Central memory CD4-positive, alpha-beta T cell (primary cell): Measurements from ENCODE around the gene SENP8.

Source experiments
- DNase-seq: peaks from one replicate; pipeline ENCODE4 v3.0.0; 2022

The SENP8 gene

DNA sequence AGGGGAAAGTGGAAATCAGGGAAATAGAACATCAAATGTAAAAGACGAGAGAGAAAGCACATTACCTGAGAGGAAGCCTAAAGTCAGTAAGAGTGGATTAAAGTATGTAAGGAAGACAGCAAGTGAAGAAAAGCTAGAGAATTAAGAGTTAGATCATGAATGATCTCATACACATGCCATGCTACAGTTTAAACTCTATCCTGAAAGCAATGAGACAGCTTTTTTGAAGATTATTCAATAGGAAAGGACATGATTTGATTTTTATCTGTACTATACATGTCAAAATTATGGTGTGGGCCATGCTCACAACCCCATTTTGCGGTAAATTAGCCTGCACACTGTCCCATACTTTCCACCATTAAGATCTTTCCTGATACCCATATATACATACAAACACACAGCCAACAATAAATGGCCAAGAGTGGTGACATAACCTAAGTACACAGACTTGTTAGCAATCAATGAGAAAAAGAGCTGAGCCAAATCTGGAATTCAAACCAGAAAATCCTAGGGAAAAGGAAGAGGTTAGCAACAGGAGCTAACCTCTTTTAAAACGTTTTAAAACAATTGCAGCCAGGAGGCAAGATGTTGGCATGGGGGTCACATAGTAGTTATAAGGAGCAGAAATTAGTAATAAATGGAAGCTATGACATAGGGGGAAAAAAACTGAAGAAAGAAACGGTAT, 4.7 kb upstream of the SENP8 start:
- no peak for DNase-seq

DNA sequence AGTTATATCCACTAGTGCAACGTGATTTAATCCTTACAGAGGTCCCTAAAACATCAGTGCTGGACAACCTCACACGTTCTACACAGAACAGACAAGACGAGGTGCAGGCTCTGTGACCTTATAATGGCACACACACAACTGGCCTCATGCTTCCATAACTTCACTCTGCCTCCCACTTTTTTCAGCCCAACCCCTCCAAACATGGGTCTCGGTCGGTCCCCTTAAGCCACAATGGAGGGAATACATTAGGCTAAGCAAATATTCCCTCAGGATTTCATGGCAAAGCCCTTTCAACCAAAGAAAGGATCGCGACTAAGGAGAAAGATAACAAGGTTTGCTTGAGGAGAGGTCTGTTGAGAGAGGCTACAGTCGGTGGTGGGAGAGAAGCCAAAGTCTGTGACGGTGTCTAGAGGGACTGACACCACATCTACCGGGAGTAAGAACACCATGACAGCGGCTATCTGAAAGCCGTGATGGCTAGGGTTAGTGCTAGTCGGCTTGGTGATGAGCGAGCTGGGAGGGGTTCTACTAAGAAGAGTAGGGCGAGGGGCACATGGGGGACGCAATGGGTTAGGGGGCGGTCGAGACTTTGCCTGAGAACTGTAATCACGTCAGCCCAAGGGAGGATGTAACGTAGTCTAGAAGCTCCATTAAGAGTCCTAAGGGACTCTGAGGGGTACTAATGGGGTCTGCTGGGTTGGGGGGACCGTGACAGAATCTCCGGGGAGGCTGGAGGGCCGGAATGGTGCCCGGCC, 1.3 kb upstream of the SENP8 start:
- DNase-seq: peak; percentile 12

DNA sequence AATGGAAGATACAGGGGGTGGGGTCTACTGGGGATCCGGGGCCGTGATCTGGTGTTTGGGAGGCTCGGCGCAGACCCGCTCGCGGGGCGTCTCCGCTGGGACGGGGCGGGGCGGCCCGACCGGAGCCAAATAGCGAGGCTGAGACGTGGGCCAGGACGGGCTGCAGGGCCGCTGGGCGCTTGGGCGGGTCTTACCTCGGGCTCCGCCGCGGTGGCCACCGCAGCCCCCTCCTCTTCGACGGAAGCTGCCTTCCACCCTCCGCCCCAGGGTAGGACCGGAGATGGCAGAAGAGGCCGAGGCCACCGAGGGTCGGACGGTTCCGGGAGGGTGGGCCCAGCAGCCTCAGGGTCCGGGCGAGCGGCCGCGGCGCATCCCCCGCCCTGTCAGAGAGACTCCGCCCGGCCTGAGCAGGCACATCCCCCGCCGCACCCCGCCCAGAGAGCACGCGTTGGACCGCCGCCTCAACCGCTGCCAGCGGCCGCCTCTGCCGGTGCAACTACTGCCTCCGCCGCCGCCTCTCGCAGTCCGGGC, 652 bp upstream of the SENP8 start:
- peak; percentile 55 for DNase-seq

DNA sequence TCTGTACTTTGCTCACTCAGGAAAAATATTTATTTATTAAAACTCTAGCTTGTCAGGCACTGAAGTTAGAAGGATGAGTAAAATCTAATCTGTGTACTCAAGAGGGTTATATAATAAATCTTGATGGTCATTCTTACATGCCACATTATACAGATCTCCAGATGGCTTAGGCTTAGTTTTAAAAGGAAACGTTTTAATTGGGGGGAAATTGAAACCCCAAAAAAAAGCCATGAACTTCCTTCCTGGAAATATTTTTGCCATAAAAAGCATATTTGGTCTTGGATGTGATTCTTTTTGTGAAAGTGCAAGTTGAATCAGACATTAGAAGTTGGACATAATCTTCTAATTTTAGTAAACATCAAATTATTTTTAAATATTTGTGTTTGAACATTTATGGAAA, 6.0 kb downstream of the SENP8 start:
- no peak for DNase-seq

DNA sequence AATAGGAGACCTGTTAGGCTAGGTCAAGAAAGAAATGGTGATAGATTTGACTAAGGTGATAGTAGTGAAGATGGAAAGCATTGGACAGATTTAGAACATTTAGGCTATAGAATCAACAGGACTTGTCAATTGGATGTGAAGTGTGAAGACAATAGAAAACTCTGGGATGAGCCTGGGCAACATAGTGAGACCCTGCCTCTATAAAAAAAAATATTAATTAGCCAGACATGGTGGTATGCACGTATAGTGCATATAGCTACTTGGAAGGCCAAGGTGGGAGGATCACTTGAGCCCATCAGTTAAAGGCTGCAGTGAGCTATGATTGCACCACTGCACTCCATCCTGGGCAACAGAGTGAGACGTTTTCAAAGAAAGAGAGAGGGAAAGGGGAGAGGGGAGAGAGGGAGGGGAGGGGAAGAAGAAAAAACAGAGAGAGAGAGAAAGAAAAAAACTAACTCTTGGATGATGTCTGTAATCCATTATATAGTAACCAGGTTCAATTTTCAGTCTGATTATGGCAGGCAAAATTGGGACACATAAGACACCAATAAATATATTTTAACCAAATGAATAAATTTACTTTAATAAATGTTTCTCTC, 9.6 kb downstream of the SENP8 start:
- no peak for DNase-seq

DNA sequence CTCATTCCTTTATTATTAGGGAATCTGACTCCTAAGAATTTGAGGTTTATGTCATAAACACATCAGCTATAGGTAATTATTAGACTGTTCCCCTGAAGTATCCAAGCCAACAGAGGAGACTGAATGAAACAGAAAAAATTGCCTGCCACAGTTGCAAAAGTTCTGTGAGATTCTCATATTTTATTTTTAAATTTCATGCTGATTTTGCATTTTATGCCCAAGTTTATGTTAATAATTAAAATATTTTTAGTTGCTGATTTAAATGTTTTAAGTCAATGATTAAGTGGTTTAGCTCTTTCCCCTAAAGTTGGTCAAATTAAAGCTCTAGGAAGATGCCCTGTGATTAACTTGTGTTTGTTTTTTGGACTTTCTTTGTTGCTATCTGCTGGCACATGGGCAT, 10.2 kb downstream of the SENP8 start:
- no peak for DNase-seq

DNA sequence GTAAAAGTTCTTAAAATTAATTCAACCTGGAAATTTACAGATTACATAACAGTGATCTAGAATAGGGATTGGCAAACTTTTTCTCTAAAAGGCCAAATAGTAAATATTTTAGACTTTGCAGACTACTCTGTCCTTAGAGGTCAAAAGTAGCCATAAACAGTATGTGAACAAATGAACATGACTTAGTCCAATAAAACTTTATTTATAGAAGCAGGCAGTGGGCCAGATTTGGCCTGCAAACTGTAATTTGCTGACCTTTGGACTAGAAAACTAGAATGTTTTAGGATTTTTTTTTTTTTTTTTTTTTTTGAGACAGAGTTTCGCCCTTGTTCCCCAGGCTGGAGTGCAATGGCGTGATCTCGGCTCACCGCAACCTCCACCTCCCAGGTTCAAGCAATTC, 12.1 kb downstream of the SENP8 start:
- no peak for DNase-seq

DNA sequence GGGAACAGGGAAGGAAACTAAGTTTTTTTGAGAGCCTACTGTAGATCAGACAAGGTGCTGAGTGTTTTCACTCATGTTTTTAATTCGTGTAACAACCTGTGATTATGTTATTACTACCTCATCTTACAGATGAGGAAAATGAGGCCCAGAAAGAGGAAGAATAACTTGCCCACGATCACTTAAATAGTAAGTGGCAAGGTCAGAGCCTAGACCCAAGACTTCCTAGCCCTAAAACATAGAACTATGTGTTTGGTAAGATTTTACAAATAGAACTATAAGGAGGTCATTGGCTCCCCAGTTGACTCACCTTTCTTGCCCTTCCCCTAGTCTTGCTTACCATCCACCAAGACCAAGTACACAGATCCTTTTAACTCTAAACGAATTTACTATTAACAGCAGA, 13.7 kb downstream of the SENP8 start:
- DNase-seq: no peak

DNA sequence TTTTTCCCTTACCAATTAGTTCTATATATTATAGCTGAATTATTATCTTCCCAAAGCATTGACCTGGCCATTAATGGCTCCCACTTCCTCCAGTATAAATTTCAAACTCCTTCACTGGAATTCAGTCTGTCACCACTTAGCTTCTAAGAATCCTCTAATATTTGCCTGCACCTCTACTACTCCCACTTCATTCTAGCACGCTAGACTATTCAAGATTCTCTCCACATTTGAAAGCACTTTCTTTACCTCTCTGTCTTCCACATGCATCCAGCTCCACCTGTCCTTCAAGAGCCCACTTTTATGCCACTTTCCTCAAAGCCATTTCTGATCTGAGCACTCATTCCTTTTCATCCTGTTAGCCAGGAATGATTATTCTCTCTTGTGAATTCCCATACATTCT, 15.0 kb downstream of the SENP8 start:
- no peak for DNase-seq

DNA sequence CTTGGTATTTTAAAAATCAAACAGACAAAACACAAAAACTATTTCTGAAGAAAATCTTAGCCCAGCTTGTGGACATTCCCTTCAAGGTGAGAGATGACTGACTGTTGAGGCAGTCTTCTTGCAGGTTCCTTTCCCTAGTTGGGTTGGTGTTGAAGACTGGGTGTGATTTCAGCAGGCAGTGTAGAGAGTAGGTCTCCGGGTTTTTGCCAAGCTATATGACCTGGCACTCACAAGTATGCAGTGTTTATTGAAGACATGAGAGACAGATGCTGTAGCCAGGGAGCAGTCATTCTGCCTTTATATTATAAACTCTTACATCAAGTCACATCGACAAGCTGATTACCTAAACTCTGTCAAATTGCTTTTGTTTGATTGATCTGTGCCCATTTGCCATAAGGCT, 17.5 kb downstream of the SENP8 start:
- no peak for DNase-seq

DNA sequence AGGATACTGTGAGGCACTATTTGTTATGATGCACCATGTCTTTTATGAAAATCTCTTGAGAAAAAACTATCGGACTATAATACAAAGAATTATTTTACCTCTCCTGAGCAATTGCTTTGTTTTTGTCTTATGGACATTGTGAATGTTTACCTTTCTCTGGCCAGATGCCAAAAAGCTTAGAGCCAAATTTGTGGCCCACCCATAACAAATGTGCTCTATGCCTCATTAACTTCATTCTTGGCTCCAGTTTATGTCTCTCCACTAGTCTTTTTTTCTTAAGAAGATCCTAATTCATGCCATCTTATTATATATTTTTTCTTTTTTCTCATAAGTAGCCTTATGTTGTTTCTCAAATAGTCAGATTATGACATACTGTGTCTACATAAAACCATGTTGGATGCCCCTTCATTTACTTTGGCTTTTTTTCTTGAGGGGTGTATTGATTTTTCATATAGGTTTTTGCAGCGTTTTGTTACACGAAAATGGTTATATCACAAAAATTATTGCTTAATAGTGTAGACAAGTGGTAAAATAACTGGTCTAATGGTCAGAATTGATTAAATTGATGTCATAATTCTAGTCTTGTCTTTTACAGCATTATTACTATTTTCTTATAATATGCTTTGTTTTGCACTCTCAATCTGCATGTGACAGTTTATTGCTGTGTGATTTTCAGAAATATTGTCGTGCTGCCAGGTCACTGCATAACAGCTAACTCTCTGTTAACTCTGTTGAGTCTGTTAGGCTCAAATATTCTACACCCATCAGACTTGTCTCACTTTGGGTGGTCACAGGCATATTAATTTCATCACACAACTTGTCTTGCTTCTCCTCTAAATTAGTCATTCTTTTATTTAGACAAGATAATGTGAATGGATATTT, 18.2 kb downstream of the SENP8 start:
- no peak for DNase-seq

DNA sequence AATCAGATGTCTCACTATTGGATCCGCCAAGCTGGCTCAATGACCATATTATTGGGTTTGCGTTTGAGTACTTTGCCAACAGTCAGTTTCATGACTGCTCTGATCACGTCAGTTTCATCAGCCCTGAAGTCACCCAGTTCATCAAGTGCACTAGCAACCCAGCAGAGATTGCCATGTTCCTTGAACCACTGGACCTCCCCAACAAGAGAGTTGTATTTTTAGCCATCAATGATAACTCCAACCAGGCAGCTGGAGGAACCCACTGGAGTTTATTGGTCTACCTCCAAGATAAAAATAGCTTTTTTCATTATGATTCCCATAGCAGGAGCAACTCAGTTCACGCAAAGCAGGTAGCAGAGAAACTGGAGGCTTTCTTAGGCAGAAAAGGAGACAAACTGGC, 21.5 kb downstream of the SENP8 start:
- DNase-seq: no peak

DNA sequence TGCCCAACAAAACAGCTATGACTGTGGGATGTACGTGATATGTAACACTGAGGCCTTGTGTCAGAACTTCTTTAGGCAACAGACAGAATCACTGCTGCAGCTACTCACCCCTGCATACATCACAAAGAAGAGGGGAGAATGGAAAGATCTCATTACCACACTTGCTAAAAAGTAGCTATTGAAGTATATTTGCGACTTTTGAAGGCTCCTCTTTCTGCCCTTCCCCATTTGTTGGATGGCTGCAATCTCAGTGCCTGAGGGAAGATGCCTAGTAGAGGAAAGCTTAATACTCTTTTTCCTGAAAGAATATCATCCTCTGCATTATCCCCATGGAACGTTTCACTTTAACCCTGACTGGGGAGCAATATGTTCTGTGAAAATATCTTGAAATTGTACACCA, 21.9 kb downstream of the SENP8 start:
- no peak for DNase-seq

DNA sequence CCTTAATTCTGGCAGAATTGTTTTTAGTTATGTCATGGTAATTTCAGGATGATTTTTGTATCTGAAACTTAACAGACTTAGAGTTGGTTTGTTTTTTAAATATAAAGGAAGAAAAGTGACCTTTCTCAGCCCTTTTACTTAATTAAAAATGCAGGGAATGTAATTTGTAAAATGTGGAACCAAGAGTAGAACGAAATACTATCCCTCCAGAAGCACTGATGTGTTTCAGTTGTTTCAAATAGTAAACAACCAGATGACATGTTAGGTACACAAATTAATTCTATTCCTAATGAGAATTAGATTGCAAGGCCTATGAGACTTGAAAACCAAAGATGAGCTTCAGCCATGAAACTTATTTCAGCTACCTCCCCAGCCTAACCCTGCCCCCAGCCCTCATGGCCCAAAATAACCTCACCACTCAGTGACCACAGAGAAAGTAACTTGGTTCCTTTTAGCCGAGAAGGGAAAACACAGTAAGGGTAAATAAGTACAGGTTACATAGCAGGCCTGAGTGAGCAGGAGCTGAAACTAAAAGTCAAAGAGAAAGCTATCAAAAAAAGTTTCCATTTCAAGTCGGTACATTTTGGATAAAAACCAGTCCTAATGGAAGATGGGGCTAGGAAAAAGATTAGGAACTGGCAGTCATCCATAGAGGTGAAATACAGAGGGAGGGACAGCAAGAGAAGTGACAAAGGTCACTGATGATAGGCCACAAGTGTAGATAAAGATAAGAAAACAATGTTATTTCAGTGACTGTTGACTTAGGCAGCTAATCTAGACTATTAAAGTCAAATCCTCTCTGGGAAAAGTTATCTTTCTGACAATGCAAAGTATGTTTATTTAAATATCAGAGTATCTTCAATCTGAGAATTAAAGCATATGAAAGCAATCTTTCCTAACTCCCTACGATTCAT, 23.2 kb downstream of the SENP8 start:
- DNase-seq: no peak

DNA sequence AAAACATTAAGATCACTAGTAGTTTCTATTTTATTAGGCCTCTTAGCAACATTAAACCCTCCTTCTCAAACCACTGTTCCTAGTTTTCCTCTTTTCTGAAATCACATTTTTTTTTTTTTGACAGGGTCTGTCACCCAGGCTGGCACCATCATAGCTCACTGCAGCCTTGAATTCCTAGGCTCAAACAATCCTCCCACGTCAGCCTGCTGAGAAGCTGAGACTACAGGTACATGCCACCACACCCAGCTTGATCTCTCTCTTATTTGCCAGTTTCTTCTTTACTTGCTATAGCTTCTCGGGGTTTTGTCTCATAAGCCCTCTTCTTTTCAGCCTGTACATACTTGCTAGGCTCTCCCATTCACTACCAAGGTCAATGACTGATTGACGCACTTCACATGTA, 28.0 kb downstream of the SENP8 start:
- no peak for DNase-seq

DNA sequence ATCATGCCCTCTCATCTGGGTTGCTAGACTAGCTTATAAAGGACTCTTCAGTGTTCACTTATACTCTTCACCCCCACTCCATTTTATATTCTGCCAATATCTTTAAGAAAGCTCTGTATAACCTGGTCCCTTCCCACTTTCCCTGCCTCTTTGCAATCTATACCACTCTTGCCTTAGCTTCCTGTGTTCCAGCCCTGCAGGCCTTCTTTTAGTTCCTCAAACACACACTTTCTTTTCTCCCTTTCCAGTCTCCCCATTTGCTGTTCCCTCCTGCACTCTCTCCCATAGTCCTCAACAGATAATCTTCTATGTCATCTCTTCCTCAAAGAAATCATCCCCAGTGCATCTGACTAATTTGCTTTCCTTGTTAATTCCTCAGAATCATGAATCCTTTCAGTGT, 28.7 kb downstream of the SENP8 start:
- DNase-seq: no peak

DNA sequence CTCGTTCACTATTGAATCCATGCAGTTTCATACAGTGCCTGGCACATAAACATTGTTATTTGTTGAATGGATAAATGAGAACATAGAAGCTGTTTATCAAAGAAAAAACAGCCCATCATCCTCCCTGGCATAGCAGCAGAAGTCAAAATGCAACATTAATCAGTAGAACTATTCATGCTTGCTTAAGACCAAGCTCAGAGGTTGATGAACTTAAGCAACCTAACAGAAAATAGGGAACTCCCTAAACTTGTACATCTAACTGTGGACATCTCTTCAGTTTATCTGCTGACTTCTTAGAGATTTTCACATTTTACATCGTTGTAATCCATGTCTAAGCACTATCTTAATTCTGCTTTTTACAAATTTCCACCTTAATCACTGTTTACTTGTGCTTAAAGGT, 29.2 kb downstream of the SENP8 start:
- DNase-seq: no peak

DNA sequence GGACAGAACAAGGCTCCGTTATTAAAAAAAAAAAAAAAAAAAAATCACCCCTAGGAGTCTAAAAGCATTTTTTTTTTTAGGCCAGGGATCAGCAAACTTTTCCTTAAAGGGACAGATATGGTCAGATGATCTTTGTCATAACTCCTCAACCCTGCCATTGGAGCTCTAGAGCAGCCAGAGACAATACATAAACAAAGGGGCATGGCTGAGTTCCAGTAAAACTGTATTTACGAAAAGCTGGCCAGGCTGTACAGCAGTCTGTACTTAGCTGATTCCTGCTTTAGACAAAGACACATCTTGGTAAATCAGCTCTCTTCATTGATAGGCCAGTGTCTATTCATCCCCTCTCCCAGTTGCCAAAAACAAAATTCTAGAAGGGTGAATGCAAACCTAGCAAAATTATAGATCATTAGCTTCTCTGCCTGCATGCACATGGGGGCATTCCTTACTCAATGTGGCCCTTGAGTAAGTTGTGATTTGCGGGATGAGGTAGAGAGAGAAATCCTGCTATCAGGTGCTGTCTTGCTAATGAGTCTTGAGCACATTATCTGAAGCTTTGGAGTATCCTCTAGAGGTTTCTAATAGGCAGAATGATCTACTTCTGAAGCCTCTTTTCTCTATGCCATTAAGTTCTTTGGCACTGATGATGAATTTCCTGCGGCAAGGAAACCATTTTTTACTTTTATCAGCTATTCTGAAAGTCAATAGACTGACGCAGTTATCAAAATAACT, 35.2 kb downstream of the SENP8 start:
- DNase-seq: no peak

DNA sequence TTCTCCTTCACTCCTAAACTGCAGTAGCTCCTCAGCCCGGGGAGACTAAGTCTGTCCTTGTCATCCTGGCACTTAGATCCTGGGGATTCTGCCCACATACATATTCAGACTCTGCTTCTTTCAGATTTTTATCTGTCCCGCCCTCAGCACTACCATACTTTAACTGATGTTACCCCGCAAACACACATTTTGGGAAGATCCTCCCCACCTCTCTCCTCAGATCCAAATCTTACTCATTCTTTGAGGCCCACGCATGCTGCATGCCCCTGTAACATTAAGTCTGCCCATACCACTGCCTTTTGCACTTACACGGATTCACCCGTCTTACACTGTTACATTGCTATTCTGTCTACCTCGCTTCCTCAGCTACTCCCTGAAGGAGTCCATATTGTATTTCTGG, 36.1 kb downstream of the SENP8 start:
- DNase-seq: no peak

DNA sequence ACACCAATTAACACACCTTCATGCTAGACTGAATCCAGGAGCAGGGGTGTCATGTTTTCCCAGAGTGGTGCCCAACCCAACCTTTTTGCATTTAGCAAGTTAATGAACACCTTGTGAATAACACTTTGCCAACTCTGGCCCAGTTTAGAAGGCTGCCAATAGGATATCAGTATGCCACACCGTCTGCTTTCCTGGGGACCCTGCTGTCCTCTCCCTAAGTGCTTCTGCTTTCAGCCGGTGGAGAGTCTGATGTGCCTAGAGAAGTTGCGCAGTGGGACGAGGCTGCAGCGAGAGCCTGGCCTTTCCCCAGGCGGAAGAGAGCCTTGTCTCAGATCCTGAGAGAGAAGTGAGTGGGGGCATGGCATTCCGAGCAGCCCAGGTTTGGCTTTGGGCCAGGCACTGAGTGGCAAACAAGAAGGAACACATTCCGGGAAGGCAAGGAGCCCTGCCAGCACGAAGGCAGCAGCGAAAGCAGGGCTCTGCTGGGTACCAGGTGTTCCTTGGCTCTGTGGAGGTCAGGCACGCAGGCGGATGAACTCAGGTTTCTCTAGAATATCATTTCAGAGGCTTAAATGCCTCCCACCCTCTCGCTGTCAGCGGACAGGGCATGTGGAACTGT, 36.9 kb downstream of the SENP8 start:
- no peak for DNase-seq
